GM12892 (cell line): ENCODE results near the gene CDC14B.

Experiments used
- POLR2A ChIP-seq: IDR thresholded peaks from 2 replicates; pipeline ENCODE4 v1.6.1; 2011; ENCODE audit warnings: low read depth, low read length, control low read depth
- POLR2AphosphoS5 ChIP-seq: IDR thresholded peaks from 2 replicates; pipeline ENCODE4 v1.6.1; 2011; ENCODE audit warnings: low read depth, low read length, control low read depth

- TF ChIP-seq POLR2AphosphoS5: no peak
- no peak for TF ChIP-seq POLR2A
Observed at GRCh38 chr9:96619491-96620180, at the start of gene CDC14B.
